ENCODE measurements around the gene EIF3I. TPM values are rescaled to one million over a fixed set of nuclear protein-coding genes. Genes with fewer than 3 reads are reported as not detected.
"Not testable (repeated sequence)": the region's sequence is repeated elsewhere in the genome, so short reads cannot be mapped to it uniquely, and the experiment has no call there.

The EIF3I gene
- total RNA-seq, 2 donors from 2014 or later, result 142 to 264 TPM

DNA sequence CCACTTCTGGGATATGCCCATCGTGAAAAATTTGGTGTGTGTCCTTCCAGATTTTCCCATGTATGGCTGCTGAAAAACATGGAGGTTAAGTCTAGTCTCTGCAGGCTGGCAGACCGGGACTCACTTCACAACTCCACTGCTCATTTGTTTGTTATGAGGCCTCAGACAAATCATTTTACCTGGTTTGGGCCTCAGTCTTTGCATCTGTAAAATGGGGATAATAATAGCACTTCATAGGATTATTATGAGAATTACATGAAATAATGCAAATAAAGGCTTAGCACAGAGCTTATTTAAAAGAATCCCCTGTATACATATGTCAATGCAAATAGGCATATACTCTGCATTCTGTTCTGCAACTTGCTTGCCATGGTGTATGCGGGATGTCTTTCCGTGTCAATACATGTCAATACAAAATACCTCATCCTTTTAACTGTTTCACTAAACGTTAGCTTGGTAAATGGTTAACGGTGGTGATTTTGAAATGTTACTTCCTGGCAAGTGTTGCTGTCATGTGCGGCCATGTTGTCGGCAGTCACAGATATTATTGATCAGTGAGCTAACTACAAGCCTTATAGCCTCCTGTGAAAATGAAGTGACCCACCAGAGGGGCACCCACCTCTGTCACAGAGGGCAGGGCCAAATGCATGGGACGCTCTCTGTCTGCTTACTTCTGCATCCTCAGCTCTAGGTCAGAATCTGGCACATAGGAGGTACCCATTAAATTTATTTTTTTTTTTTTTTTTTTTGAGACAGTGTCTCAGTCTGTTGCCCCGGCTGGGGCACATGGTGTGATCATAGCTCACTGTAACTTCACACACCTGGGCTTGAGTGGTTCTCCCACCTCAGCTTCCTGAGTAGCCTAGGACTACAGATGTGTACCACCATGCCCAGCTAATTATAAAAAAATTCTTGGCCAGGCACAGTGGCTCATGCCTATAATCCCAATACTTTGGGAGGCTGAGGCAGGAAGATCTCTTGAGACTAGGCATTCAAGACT is 33.2 kb downstream of the EIF3I start:
- intact Hi-C loops (cut with DNase I), result no loop called here
- no peak for TF ChIP-seq CTCF (IDR thresholded peaks at IDR 0.05)
- Histone ChIP-seq H3K4me3 (no peak overlapping the region), H3K9me3 (no peaks in the 10 kb centered on the region), H3K36me3 (no peaks in the 10 kb centered on the region), H3K27me3 (no peaks in the 10 kb centered on the region), H3K9ac (ENCODE audit: low read depth in 2 of 2, low read length in 2 of 2) (no peak overlapping the region), H3K4me1 (no peaks in the 10 kb centered on the region), H3K27ac (no peak overlapping the region)
- no peak for DNase-seq

- H3K27me3 ChIP-seq, result no peaks in the 10 kb centered on the region
- no peak overlapping the region for H3K27ac ChIP-seq
- no peaks in the 10 kb centered on the region for H3K9me3 ChIP-seq
- DNase-seq, result no peak
- intact Hi-C loops (cut with DNase I), result no loop called here
- no peak for TF ChIP-seq CTCF (IDR thresholded peaks at IDR 0.05)
- no peak overlapping the region for H3K4me3 ChIP-seq
- no peaks in the 10 kb centered on the region for H3K36me3 ChIP-seq
- H3K4me1 ChIP-seq, result no peaks in the 10 kb centered on the region
- H3K9ac ChIP-seq (ENCODE audit: low read depth in 2 of 2, low read length in 2 of 2), result no peak overlapping the region
These were observed 34.4 kb downstream of the EIF3I start for GRCh38 chr1:32256473-32257226.

DNA sequence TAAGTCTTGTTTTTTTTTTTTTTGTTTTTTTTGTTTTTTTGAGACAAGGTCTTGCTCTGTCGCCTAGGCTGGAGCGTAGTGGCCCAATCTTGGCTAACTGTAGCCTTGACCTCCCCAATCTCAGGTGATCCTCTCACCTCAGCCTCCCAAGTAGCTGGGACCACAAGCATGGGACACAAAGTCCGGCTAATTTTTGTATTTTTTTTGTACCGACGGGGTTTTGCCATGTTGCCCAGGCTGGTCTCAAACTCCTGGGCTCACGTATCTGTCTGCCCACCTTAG is 35.0 kb downstream of the EIF3I start:
- TF ChIP-seq CTCF (IDR thresholded peaks at IDR 0.05), result no peak
- DNase-seq, result no peak
- Histone ChIP-seq H3K27me3 (no peaks in the 10 kb centered on the region), H3K36me3 (no peaks in the 10 kb centered on the region), H3K27ac (no peak overlapping the region), H3K4me1 (no peaks in the 10 kb centered on the region), H3K9me3 (no peaks in the 10 kb centered on the region), H3K4me3 (no peak overlapping the region), H3K9ac (ENCODE audit: low read depth in 2 of 2, low read length in 2 of 2) (no peak overlapping the region)
- intact Hi-C loops (cut with DNase I), result no loop called here

GRCh38 chr1:32263236-32263593 is 41.0 kb downstream of the EIF3I start:
- H3K36me3 ChIP-seq; H3K4me1 ChIP-seq; H3K9me3 ChIP-seq; intact Hi-C loops (cut with DNase I); H3K4me3 ChIP-seq; H3K27ac ChIP-seq; DNase-seq; H3K27me3 ChIP-seq; H3K9ac ChIP-seq (ENCODE audit: low read depth in 2 of 2, low read length in 2 of 2): not testable (repeated sequence)

GRCh38 chr1:32263744-32264143 is 41.5 kb downstream of the EIF3I start:
- Histone ChIP-seq H3K4me1 (no peaks in the 10 kb centered on the region), H3K36me3 (no peaks in the 10 kb centered on the region), H3K9me3 (no peaks in the 10 kb centered on the region), H3K4me3 (no peak overlapping the region), H3K9ac (ENCODE audit: low read depth in 2 of 2, low read length in 2 of 2) (no peak overlapping the region), H3K27ac (no peak overlapping the region), H3K27me3 (no peaks in the 10 kb centered on the region)
- intact Hi-C loops (cut with DNase I), result no loop called here
- DNase-seq, result no peak
- TF ChIP-seq CTCF (IDR thresholded peaks at IDR 0.05), result no peak

GRCh38 chr1:32265846-32266245 is 43.6 kb downstream of the EIF3I start:
- intact Hi-C loops (cut with DNase I), result no loop called here
- TF ChIP-seq CTCF (IDR thresholded peaks at IDR 0.05), result no peak

More at GRCh38 chr1:32265846-32266245, 43.6 kb downstream of the EIF3I start:
- DNase-seq, result no peak
- Histone ChIP-seq H3K9ac (ENCODE audit: low read depth in 2 of 2, low read length in 2 of 2) (no peak overlapping the region), H3K27me3 (no peaks in the 10 kb centered on the region), H3K9me3 (no peaks in the 10 kb centered on the region), H3K27ac (no peak overlapping the region), H3K4me1 (no peaks in the 10 kb centered on the region), H3K36me3 (no peaks in the 10 kb centered on the region), H3K4me3 (no peak overlapping the region)
